ENCODE measurements around the gene HSD17B11. TPM values are rescaled to one million over a fixed set of nuclear protein-coding genes. Genes with fewer than 3 reads are reported as not detected.

Gene HSD17B11
- total and polyA plus RNA-seq, 12 donors: 4.6 to 25.4 (median 12.2) TPM

DNA sequence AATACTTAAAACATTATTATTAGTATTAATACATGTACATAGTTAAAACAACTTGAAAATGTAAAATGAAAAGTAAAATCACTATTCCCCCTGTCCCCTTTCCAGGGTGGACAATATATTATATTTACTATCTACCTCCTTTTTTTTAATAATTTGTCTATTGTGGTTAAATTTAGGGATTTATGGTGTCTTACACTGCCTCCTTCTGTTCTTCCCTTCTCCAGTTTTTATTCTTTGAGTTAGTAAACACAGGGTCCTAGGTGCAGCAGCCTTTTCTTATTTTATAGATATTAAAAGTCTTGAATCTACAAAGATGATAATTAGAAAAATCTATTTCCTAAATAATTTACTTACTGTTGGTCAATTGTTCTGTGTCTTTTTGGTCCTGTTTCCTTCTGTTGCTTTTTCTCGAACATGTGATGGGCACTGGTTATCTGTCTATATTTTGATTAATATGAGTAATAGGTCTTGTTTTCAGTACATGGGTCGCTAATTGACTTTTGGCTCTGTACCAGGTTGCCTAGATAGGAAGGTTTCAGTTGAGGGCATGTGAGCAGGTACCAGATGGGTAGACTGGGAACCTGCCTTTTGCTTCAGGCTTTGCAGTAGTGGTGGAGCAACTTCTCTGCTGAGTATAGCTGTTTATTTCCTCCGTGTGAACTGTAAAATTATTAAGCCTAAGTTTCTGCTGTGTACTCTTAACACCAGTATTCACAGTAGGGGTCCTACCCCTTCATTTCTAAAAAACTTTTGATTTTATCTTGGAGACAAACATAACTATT is 32.5 kb upstream of the HSD17B11 start:
- no peak for ATAC-seq
- H3K4me3 ChIP-seq: peak overlapping the region; percentile 62 to 96 (median 78)
- H3K9me3 ChIP-seq: no peaks in the 10 kb centered on the region
- TF ChIP-seq, protein P1, sequence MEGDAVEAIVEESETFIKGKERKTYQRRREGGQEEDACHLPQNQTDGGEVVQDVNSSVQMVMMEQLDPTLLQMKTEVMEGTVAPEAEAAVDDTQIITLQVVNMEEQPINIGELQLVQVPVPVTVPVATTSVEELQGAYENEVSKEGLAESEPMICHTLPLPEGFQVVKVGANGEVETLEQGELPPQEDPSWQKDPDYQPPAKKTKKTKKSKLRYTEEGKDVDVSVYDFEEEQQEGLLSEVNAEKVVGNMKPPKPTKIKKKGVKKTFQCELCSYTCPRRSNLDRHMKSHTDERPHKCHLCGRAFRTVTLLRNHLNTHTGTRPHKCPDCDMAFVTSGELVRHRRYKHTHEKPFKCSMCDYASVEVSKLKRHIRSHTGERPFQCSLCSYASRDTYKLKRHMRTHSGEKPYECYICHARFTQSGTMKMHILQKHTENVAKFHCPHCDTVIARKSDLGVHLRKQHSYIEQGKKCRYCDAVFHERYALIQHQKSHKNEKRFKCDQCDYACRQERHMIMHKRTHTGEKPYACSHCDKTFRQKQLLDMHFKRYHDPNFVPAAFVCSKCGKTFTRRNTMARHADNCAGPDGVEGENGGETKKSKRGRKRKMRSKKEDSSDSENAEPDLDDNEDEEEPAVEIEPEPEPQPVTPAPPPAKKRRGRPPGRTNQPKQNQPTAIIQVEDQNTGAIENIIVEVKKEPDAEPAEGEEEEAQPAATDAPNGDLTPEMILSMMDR (IDR thresholded peaks at IDR 0.05): peak in 4 of 9 donors; percentile 3 to 28 (median 22)
- WGBS, 2 donors: 10 to 21% methylated on average over 3 of the region's 3 CpGs
- H3K36me3 ChIP-seq: no peaks in the 10 kb centered on the region
- H3K27ac ChIP-seq: peak overlapping the region in 5 of 10 donors; percentile 82 to 94 (median 91)
- intact Hi-C loops (cut with DNase I): loop anchor here in 3 of 10 donors (2.0 to 5.0 kb wide), 2 partner anchors 33 to 36 kb away; partner anchors contain the start of gene HSD17B11 (in 2 of the 3)
- DNase-seq: no peak
- H3K4me1 ChIP-seq: peaks cover 4 to 35% (median 30%) of the 10 kb centered on the region in 9 donors
- no peaks in the 10 kb centered on the region for H3K27me3 ChIP-seq

DNA sequence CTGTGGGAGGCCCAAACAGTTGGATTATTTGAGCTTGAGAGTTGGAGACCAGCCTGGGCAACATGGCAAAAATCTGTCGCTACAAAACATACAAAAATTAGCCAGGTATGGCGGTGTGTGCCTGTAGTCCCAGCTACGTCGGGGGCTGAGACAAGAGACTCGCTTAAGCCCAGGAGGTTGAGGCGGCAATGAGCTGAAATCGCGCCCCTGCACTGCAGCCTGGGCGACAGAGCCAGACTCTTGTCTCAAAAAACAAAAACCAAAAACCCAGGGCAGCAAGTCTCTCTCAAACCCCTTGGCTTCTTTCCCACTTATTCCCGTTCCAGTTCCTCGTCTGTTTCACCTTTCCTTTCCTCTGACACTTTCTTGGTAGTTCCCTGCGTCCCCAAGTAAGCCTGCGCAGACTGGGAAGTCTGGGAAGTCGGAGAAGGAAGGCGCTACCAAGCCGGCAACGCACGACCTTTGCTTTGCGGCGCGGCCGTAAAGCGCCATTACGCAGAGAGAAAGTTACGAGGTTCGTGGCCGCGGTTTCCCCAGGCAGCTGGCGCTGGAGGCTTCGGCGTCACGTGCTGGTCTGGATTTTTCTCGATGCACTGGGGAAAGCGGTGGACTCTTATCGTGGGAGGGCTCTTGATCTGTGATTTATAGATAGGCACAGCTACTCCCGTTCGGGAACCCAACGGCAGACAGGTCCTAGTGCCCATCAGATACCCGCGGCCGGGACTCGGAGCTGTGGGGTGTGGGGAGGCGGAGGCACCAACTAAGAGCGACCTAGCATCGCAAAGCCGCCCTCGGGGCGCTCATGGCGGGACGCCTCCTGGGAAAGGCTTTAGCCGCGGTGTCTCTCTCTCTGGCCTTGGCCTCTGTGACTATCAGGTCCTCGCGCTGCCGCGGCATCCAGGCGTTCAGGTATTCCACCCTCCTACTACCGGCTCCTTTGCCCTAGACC is 31.4 kb upstream of the HSD17B11 start, which contains the start of gene NUDT9:
Gene NUDT9 (plus strand): TSS at position 470 of the 949 bp plus-strand sequence. CDS start 333 bp downstream, at position 803.
- ATAC-seq (peak; percentile 93 to 98 (median 97)), DNase-seq (peak; percentile 94 to 97)
- TF ChIP-seq, protein P1 (IDR thresholded peaks at IDR 0.05): no peak
- Histone ChIP-seq H3K27ac (peak within 1 kb of the TSS; percentile 79 to 94 (median 89)), H3K9me3 (no peaks in the 10 kb centered on the region), H3K27me3 (no peaks in the 10 kb centered on the region), H3K4me3 (peak within 1 kb of the TSS; percentile 62 to 96 (median 78)), H3K4me1 (peaks cover 4 to 35% (median 30%) of the 10 kb centered on the region in 9 donors), H3K36me3 (no peaks in the 10 kb centered on the region)
- intact Hi-C loops (cut with DNase I): loop anchor here in 3 of 10 donors (2.0 to 5.0 kb wide), 2 partner anchors 32 to 35 kb away; partner anchors contain the start of gene HSD17B11 (in 2 of the 3)
- WGBS, 2 donors: 0 to 1% methylated on average over 58 of the region's 58 CpGs

DNA sequence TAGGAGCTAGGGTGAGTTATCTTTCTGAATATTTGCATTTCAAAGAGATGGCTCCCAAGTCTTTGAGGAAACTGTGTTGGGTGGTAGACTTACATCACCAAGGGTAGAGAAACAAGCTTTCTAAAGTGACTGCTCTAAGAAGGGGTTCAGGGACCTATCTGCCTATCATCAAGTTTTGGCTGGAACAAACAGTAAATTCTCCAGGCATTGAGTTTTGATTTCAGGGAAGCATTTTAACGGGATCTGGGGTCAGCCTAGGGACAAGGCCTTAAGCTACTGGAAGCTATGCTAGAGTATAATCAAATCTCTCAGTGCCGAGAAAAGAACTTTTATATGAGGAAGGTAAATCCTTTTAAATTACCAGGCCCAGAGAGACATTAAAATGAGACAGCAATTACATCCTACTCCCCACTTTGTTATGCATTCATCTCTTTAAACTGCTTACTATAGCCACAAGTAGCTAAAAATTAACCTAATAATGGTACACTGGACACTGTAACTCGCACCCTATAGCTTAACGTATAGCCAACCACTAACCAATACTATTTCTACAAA is 29.4 kb upstream of the HSD17B11 start:
- H3K4me3 ChIP-seq: no peak overlapping the region
- TF ChIP-seq, protein P1 (IDR thresholded peaks at IDR 0.05): no peak
- intact Hi-C loops (cut with DNase I): loop anchor here in 1 of 10 donors (5.0 kb wide), 1 partner anchor 33 kb away; no protein-coding TSS in a partner anchor
- H3K4me1 ChIP-seq: peaks cover 4 to 30% (median 28%) of the 10 kb centered on the region in 9 donors
- no peaks in the 10 kb centered on the region for H3K36me3 ChIP-seq
- no peaks in the 10 kb centered on the region for H3K9me3 ChIP-seq
- H3K27ac ChIP-seq: no peak overlapping the region
- WGBS, 2 donors: 79 to 83% methylated on average over 4 of the region's 4 CpGs
- ATAC-seq: no peak
- no peak for DNase-seq
- no peaks in the 10 kb centered on the region for H3K27me3 ChIP-seq
